AG04450 (cell line): Measurements from ENCODE around the gene IQCB1. TPM values are rescaled to one million over a fixed set of nuclear protein-coding genes. Genes with fewer than 3 reads are reported as not detected.
A peak's percentile ranks its signal among the peaks of the same experiment; 100 is the strongest.

Experiments
- CTCF ChIA-PET: fragments of 300-600, 350-600 bp; formaldehyde crosslinking; extraction: SDS; loops from one replicate; lab custom pipeline; 2022; ENCODE audit warnings: antibody characterized with exemption, inconsistent platforms; lab: Charles Lee
- POLR2A ChIA-PET: fragments of 350-600 bp; formaldehyde crosslinking; extraction: SDS; loops from one replicate; lab custom pipeline; 2021; ENCODE audit warnings: antibody characterized with exemption, inconsistent platforms; lab: Yijun Ruan, JAX
- DNase-seq: peaks from one replicate; pipeline ENCODE4 v3.0.0-alpha.2; 2011; ENCODE audit warnings: low read depth, low spot score
- H3K27ac ChIP-seq: one replicate; pipeline ENCODE4 v1.5.1; 2012; ENCODE audit warnings: low read depth, low read length, control low read depth
- H3K27me3 ChIP-seq: one replicate; pipeline ENCODE4 v1.6.0; 2012; ENCODE audit warnings: low read length; ENCODE audit not compliant: control insufficient read depth, insufficient read depth
- H3K4me3 ChIP-seq: 2 replicates; pipeline ENCODE4 v1.5.1; 2011; ENCODE audit warnings: mild to moderate bottlenecking, low read depth, low read length, control low read depth
- H3K9me3 ChIP-seq: 2 replicates; pipeline ENCODE4 v1.5.1; 2012; ENCODE audit warnings: low read length; ENCODE audit not compliant: control insufficient read depth, insufficient read depth
- CTCF ChIP-seq: IDR thresholded peaks from 2 replicates; pipeline ENCODE4 v1.5.1; 2011; ENCODE audit warnings: low read depth, low read length, control low read depth, inconsistent platforms
- polyA minus RNA-seq: library from RNA; depleted of rRNA, polyadenylated mRNA; stranded (reverse); fragments of >200 nt; gene quantifications from 2 replicates; pipeline ENCODE4 v1.2.3, GENCODE V29; 2011; rRNA and poly(A)+ RNA removed
- polyA plus RNA-seq: library from polyadenylated mRNA; depleted of rRNA; stranded (reverse); fragments of >200 nt; gene quantifications from 2 replicates; pipeline ENCODE4 v1.2.3, GENCODE V29; 2011; rRNA removed

IQCB1 gene
- polyA plus RNA-seq (14.3 and 19.3 TPM in 2 replicates), polyA minus RNA-seq (10.2 and 16.8 TPM in 2 replicates)

- ChIA-PET CTCF (interaction anchor here (1.1 kb wide), 1 partner anchor 14 kb away, joined by 4 read pairs; no protein-coding TSS in a partner anchor), POLR2A (interaction anchor here (0.6 kb wide), 1 partner anchor 366 kb away, joined by 4 read pairs; no protein-coding TSS in a partner anchor)
- Histone ChIP-seq H3K4me3 (peak within 1 kb of the TSS; percentile 88), H3K27ac (peak within 1 kb of the TSS; percentile 69), H3K9me3 (no peaks in the 10 kb centered on the region), H3K27me3 (no peaks in the 10 kb centered on the region)
- DNase-seq = peak; percentile 86
- TF ChIP-seq CTCF = no peak
Measured at GRCh38 chr3:121834671-121835464, at the start of gene IQCB1, which contains the start of gene EAF2. Gene IQCB1, minus strand, starts transcription at chr3:121835060. Its CDS starts 6,100 bp downstream, at chr3:121828960. Gene EAF2, plus strand, starts transcription at chr3:121835209. Its CDS starts 77 bp downstream, at chr3:121835286.

GRCh38 chr3:121883507-121883906 lies 48.6 kb upstream of the IQCB1 start:
- Histone ChIP-seq H3K4me3 (no peak overlapping the region), H3K27ac (no peak overlapping the region), H3K27me3 (no peaks in the 10 kb centered on the region), H3K9me3 (no peaks in the 10 kb centered on the region)
- no peak for DNase-seq
- TF ChIP-seq CTCF = peak; percentile 45; the same call in 1 of the 2 replicates
- CTCF ChIA-PET = interaction anchor here (0.7 to 2.0 kb wide), 2 partner anchors 9 to 374 kb away, joined by 3 to 8 read pairs; no protein-coding TSS in a partner anchor
- POLR2A ChIA-PET = no interaction called here

GRCh38 chr3:121878411-121878810 lies 43.6 kb upstream of the IQCB1 start:
- no peaks in the 10 kb centered on the region for H3K9me3 ChIP-seq
- ChIA-PET CTCF (no interaction called here), POLR2A (no interaction called here)
- no peak for DNase-seq
- TF ChIP-seq CTCF = no peak
- H3K27ac ChIP-seq = no peak overlapping the region
- no peaks in the 10 kb centered on the region for H3K27me3 ChIP-seq
- no peak overlapping the region for H3K4me3 ChIP-seq

- POLR2A ChIA-PET = no interaction called here
Measured at GRCh38 chr3:121871430-121871829, 36.6 kb upstream of the IQCB1 start.

More at GRCh38 chr3:121871430-121871829, 36.6 kb upstream of the IQCB1 start:
- Histone ChIP-seq H3K27me3 (no peaks in the 10 kb centered on the region), H3K27ac (no peak overlapping the region), H3K9me3 (no peaks in the 10 kb centered on the region), H3K4me3 (no peak overlapping the region)
- no peak for TF ChIP-seq CTCF
- CTCF ChIA-PET = no interaction called here
- DNase-seq = no peak
